BLaER1 treated with 17β-estradiol and CSF1 and Interleukin-3, amounts not matched to agents 10 nM and 100 nM (cell line): ENCODE data around the gene SEPTIN2.

Experiments used
- H3K27ac ChIP-seq, 11 experiments: shearing (Covaris generic); formaldehyde crosslinking; 2 replicates each; pipeline ENCODE4 v1.8.1; 2022
- H3K27me3 ChIP-seq, 11 experiments: shearing (Covaris generic); formaldehyde crosslinking; 2 replicates each; pipeline ENCODE4 v1.8.1; 2022
- H3K36me3 ChIP-seq, 11 experiments: shearing (Covaris generic); formaldehyde crosslinking; 2 replicates each; pipeline ENCODE4 v1.8.1; 2022
- H3K4me1 ChIP-seq, 10 experiments: shearing (Covaris generic); formaldehyde crosslinking; 2 replicates each; pipeline ENCODE4 v1.8.1; 2022
- H3K4me2 ChIP-seq, 11 experiments: shearing (Covaris generic); formaldehyde crosslinking; 2 replicates each; pipeline ENCODE4 v1.8.1; 2022
- H3K4me3 ChIP-seq, 10 experiments: shearing (Covaris generic); formaldehyde crosslinking; 2 replicates each; pipeline ENCODE4 v1.8.1; 2022
- H3K9ac ChIP-seq, 11 experiments: shearing (Covaris generic); formaldehyde crosslinking; 2 replicates each; pipeline ENCODE4 v1.8.1; 2022
- H3K9me3 ChIP-seq, 11 experiments: shearing (Covaris generic); formaldehyde crosslinking; replicated peaks in 1 of 11; 2 replicates each; pipeline ENCODE4 v1.8.1; 2022
- H4K20me1 ChIP-seq, 11 experiments: shearing (Covaris generic); formaldehyde crosslinking; 2 replicates each; pipeline ENCODE4 v1.8.1; 2022
- Cebpa-rat ChIP-seq, 11 experiments: shearing (Covaris generic); IDR thresholded peaks; 2 replicates each; pipeline ENCODE4 v1.8.1; 2022

SEPTIN2 gene

GRCh38 chr2:241355983-241356870 lies 40.5 kb downstream of the SEPTIN2 start, which contains the start of gene FARP2:
TSS of gene FARP2 (plus strand) at chr2:241356285. CDS start at chr2:241373108, 16,823 bp downstream.
- H3K9ac ChIP-seq: peak within 1 kb of the TSS; percentile 90 to 96 (median 93)
- peak within 1 kb of the TSS; percentile 88 to 99 (median 95) for H3K4me2 ChIP-seq
- H3K27ac ChIP-seq: peak within 1 kb of the TSS; percentile 81 to 91 (median 87)
- peak within 1 kb of the TSS; percentile 80 to 95 (median 91) for H3K4me3 ChIP-seq
- TF ChIP-seq Cebpa-rat (IDR thresholded peaks at IDR 0.05): no peak
- peaks cover 36 to 41% (median 40%) of the 10 kb centered on the region in 11 experiments for H3K36me3 ChIP-seq
- no peaks in the 10 kb centered on the region for H3K27me3 ChIP-seq
- peaks cover 26 to 43% (median 35%) of the 10 kb centered on the region in 10 experiments for H3K4me1 ChIP-seq
- H4K20me1 ChIP-seq: peaks cover 42 to 88% (median 67%) of the 10 kb centered on the region in 11 experiments; a peak in 21 of 22 replicates
- no peaks in the 10 kb centered on the region for H3K9me3 ChIP-seq

GRCh38 chr2:241356871-241357260 lies 41.1 kb downstream of the SEPTIN2 start:
- peak overlapping the region; percentile 80 to 95 (median 91) for H3K4me3 ChIP-seq
- no peaks in the 10 kb centered on the region for H3K9me3 ChIP-seq
- peak overlapping the region; percentile 90 to 96 (median 93) for H3K9ac ChIP-seq
- H3K4me2 ChIP-seq: peak overlapping the region; percentile 88 to 99 (median 95)
- peaks cover 26 to 43% (median 35%) of the 10 kb centered on the region in 10 experiments for H3K4me1 ChIP-seq
- H3K27ac ChIP-seq: peak overlapping the region; percentile 81 to 91 (median 87)
- H4K20me1 ChIP-seq: peaks cover 40 to 88% (median 68%) of the 10 kb centered on the region in 11 experiments; a peak in 21 of 22 replicates
- H3K36me3 ChIP-seq: peaks cover 30 to 34% (median 34%) of the 10 kb centered on the region in 11 experiments
- TF ChIP-seq Cebpa-rat (IDR thresholded peaks at IDR 0.05): no peak
- H3K27me3 ChIP-seq: no peaks in the 10 kb centered on the region

- peaks cover 42 to 89% (median 72%) of the 10 kb centered on the region in 11 experiments; a peak in 21 of 22 replicates for H4K20me1 ChIP-seq
- peaks cover 23 to 28% (median 27%) of the 10 kb centered on the region in 11 experiments for H3K36me3 ChIP-seq
- H3K27me3 ChIP-seq: no peaks in the 10 kb centered on the region
- peak overlapping the region; percentile 80 to 95 (median 91); a peak in 16 of 20 replicates for H3K4me3 ChIP-seq
- peak overlapping the region in 1 of 11 experiments; percentile 34; a peak in 2 of 22 replicates for H3K27ac ChIP-seq
- peaks cover 26 to 43% (median 35%) of the 10 kb centered on the region in 10 experiments for H3K4me1 ChIP-seq
- H3K4me2 ChIP-seq: peak overlapping the region; percentile 88 to 99 (median 95)
- TF ChIP-seq Cebpa-rat (IDR thresholded peaks at IDR 0.05): no peak
- H3K9me3 ChIP-seq: no peaks in the 10 kb centered on the region
- H3K9ac ChIP-seq: peak overlapping the region in 8 of 11 experiments; percentile 9 to 95 (median 94); a peak in 11 of 22 replicates
Observed at GRCh38 chr2:241357531-241357930, 41.8 kb downstream of the SEPTIN2 start.

GRCh38 chr2:241358470-241358869 lies 42.7 kb downstream of the SEPTIN2 start:
- peak overlapping the region in 3 of 10 experiments; percentile 19 to 86 (median 80); a peak in 5 of 20 replicates for H3K4me3 ChIP-seq

GRCh38 chr2:241359481-241360045 lies 43.8 kb downstream of the SEPTIN2 start:
- Histone ChIP-seq H3K27ac (no peak overlapping the region), H3K4me2 (peak overlapping the region in 6 of 11 experiments; percentile 90 to 98 (median 96); a peak in 8 of 22 replicates), H3K4me1 (peaks cover 26 to 41% (median 35%) of the 10 kb centered on the region in 10 experiments), H3K27me3 (no peaks in the 10 kb centered on the region), H3K4me3 (no peak overlapping the region), H4K20me1 (peaks cover 57 to 90% (median 84%) of the 10 kb centered on the region in 11 experiments; a peak in 21 of 22 replicates), H3K9ac (no peak overlapping the region), H3K9me3 (no peaks in the 10 kb centered on the region), H3K36me3 (peaks cover 7 to 23% (median 16%) of the 10 kb centered on the region in 11 experiments)
- no peak for TF ChIP-seq Cebpa-rat (IDR thresholded peaks at IDR 0.05)

More at GRCh38 chr2:241358470-241358869, 42.7 kb downstream of the SEPTIN2 start:
- Histone ChIP-seq H3K9ac (peak overlapping the region in 4 of 11 experiments; percentile 9 to 93 (median 32); a peak in 4 of 22 replicates), H3K36me3 (peaks cover 15 to 26% (median 20%) of the 10 kb centered on the region in 11 experiments), H3K27me3 (no peaks in the 10 kb centered on the region), H3K4me1 (peaks cover 26 to 43% (median 35%) of the 10 kb centered on the region in 10 experiments), H4K20me1 (peaks cover 50 to 89% (median 81%) of the 10 kb centered on the region in 11 experiments; a peak in 21 of 22 replicates), H3K27ac (peak overlapping the region in 6 of 11 experiments; percentile 1 to 56 (median 22); a peak in 8 of 22 replicates), H3K4me2 (peak overlapping the region; percentile 88 to 99 (median 95)), H3K9me3 (no peaks in the 10 kb centered on the region)
- TF ChIP-seq Cebpa-rat (IDR thresholded peaks at IDR 0.05): no peak

GRCh38 chr2:241363426-241363825 lies 47.7 kb downstream of the SEPTIN2 start:
- no peak overlapping the region for H3K4me3 ChIP-seq
- H3K9me3 ChIP-seq: no peaks in the 10 kb centered on the region
- TF ChIP-seq Cebpa-rat (IDR thresholded peaks at IDR 0.05): no peak
- H3K9ac ChIP-seq: no peak overlapping the region
- no peak overlapping the region for H3K4me2 ChIP-seq
- peaks cover 4 to 31% (median 17%) of the 10 kb centered on the region in 10 experiments; a peak in 18 of 20 replicates for H3K4me1 ChIP-seq
- peaks cover 0 to 20% (median 9%) of the 10 kb centered on the region in 11 experiments; a peak in 8 of 22 replicates for H3K36me3 ChIP-seq
- no peaks in the 10 kb centered on the region for H3K27me3 ChIP-seq
- H3K27ac ChIP-seq: no peak overlapping the region
- H4K20me1 ChIP-seq: peaks cover 51 to 96% (median 81%) of the 10 kb centered on the region in 11 experiments; a peak in 21 of 22 replicates

- Histone ChIP-seq H3K4me3 (no peak overlapping the region), H3K36me3 (peaks cover 0 to 20% (median 9%) of the 10 kb centered on the region in 11 experiments; a peak in 8 of 22 replicates), H3K27ac (no peak overlapping the region), H3K4me1 (peaks cover 0 to 18% (median 9%) of the 10 kb centered on the region in 10 experiments; a peak in 10 of 20 replicates), H4K20me1 (peaks cover 41 to 96% (median 73%) of the 10 kb centered on the region in 11 experiments; a peak in 21 of 22 replicates), H3K9ac (no peak overlapping the region), H3K4me2 (no peak overlapping the region), H3K27me3 (no peaks in the 10 kb centered on the region), H3K9me3 (no peaks in the 10 kb centered on the region)
- no peak for TF ChIP-seq Cebpa-rat (IDR thresholded peaks at IDR 0.05)
Observed at GRCh38 chr2:241364781-241365180, 49.1 kb downstream of the SEPTIN2 start.

- Histone ChIP-seq H3K9ac (peak overlapping the region in 1 of 11 experiments; percentile 27; a peak in 1 of 22 replicates), H3K27ac (no peak overlapping the region), H3K4me3 (no peak overlapping the region), H3K9me3 (no peaks in the 10 kb centered on the region), H3K4me1 (peaks cover 0 to 17% (median 11%) of the 10 kb centered on the region in 10 experiments; a peak in 14 of 20 replicates), H4K20me1 (peaks cover 31 to 96% (median 62%) of the 10 kb centered on the region in 11 experiments; a peak in 21 of 22 replicates), H3K36me3 (peaks cover 0 to 24% (median 9%) of the 10 kb centered on the region in 11 experiments; a peak in 8 of 22 replicates), H3K4me2 (peak overlapping the region in 2 of 11 experiments; percentile 0 to 25; a peak in 2 of 22 replicates), H3K27me3 (no peaks in the 10 kb centered on the region)
- no peak for TF ChIP-seq Cebpa-rat (IDR thresholded peaks at IDR 0.05)
Observed at GRCh38 chr2:241366678-241367077, 51.0 kb downstream of the SEPTIN2 start.
